ENCODE data around the gene RAB40C.

RAB40C gene

GRCh38 chr16:670485-671352 is 80.9 kb downstream of the RAB40C start:
- TF ChIP-seq Cebpa-rat (IDR thresholded peaks at IDR 0.05) = no peak
- Histone ChIP-seq H3K4me2 (no peak overlapping the region), H3K4me1 (peaks cover 39% of the 10 kb centered on the region), H3K27me3 (peaks cover 15% of the 10 kb centered on the region), H4K20me1 (peaks cover 72% of the 10 kb centered on the region), H3K9ac (0 out of 2 replicates have a peak overlapping the region, but pooled peaks have one; percentile 99), H3K4me3 (no peak overlapping the region), H3K27ac (no peak overlapping the region), H3K36me3 (peaks cover 60% of the 10 kb centered on the region), H3K9me3 (no peaks in the 10 kb centered on the region)

DNA sequence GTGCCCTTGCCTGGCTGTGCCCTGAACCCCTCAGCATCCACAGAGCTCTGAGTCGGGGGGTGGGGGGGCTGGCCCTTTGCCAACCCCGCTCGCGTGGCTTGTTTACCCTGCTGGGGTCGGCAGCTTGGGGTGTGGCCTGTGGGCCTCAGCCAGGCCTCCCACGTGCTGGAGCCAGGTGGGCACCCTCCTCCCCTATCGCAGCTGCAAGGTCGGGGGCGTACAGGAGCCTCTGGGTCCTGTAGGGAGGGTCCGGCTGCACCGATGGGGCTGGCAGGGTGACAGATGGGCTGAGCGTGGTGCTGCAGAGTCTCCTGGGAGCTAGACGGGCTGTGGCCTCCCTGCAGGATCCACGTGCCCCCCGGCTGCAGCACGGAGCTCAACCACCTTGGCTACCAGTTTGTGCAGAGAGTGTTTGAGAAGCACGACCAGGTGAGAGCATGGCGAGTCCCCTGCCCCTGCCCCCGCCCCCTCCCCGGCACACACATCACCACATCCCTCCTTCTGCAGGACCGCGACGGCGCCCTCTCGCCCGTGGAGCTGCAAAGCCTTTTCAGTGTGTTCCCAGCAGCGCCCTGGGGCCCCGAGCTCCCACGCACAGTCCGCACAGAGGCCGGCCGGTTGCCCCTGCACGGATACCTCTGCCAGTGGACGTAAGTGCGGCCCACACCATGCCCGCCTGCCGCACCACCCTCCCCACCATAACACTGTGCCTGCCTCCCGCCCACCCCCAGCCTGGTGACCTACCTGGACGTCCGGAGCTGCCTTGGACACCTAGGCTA is 81.7 kb downstream of the RAB40C start:
- Histone ChIP-seq H3K9ac (no peak overlapping the region), H4K20me1 (peaks cover 77% of the 10 kb centered on the region), H3K4me3 (no peak overlapping the region), H3K36me3 (peaks cover 57% of the 10 kb centered on the region), H3K9me3 (no peaks in the 10 kb centered on the region), H3K4me1 (peaks cover 35% of the 10 kb centered on the region), H3K27ac (no peak overlapping the region), H3K4me2 (no peak overlapping the region), H3K27me3 (peaks cover 16% of the 10 kb centered on the region)
- TF ChIP-seq Cebpa-rat (IDR thresholded peaks at IDR 0.05) = no peak

DNA sequence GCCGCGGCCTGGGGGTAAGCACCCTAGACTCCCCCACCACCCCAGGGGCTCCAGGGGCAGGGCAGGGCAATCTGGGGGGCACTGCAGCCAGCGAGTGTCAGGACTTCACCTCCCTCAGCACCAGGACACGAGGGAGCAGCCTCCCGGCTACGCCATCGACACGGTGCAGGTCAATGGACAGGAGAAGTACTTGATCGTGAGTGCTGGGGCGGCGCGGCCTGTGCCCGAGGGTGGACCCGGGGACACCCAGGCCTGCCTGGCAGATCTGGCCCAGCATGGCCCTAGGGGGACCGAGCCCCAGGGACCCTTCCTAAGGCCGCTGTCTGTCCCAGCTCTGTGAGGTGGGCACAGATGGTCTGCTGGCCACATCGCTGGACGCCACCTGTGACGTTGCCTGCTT is 82.5 kb downstream of the RAB40C start:
- peaks cover 16% of the 10 kb centered on the region for H3K27me3 ChIP-seq
- no peak overlapping the region for H3K9ac ChIP-seq
- peaks cover 55% of the 10 kb centered on the region for H3K36me3 ChIP-seq
- no peaks in the 10 kb centered on the region for H3K9me3 ChIP-seq
- peaks cover 79% of the 10 kb centered on the region for H4K20me1 ChIP-seq
- H3K4me2 ChIP-seq = no peak overlapping the region
- no peak for TF ChIP-seq Cebpa-rat (IDR thresholded peaks at IDR 0.05)
- no peak overlapping the region for H3K27ac ChIP-seq
- peaks cover 26% of the 10 kb centered on the region for H3K4me1 ChIP-seq
- H3K4me3 ChIP-seq = no peak overlapping the region

- TF ChIP-seq Cebpa-rat (IDR thresholded peaks at IDR 0.05) = no peak
- peaks cover 79% of the 10 kb centered on the region for H4K20me1 ChIP-seq
- no peaks in the 10 kb centered on the region for H3K9me3 ChIP-seq
- peaks cover 55% of the 10 kb centered on the region for H3K36me3 ChIP-seq
- no peak overlapping the region for H3K4me2 ChIP-seq
- H3K4me1 ChIP-seq = peaks cover 22% of the 10 kb centered on the region
- H3K27ac ChIP-seq = no peak overlapping the region
- H3K27me3 ChIP-seq = peaks cover 16% of the 10 kb centered on the region
- no peak overlapping the region for H3K9ac ChIP-seq
- no peak overlapping the region for H3K4me3 ChIP-seq
These were observed 83.0 kb downstream of the RAB40C start for GRCh38 chr16:672851-673250.

DNA sequence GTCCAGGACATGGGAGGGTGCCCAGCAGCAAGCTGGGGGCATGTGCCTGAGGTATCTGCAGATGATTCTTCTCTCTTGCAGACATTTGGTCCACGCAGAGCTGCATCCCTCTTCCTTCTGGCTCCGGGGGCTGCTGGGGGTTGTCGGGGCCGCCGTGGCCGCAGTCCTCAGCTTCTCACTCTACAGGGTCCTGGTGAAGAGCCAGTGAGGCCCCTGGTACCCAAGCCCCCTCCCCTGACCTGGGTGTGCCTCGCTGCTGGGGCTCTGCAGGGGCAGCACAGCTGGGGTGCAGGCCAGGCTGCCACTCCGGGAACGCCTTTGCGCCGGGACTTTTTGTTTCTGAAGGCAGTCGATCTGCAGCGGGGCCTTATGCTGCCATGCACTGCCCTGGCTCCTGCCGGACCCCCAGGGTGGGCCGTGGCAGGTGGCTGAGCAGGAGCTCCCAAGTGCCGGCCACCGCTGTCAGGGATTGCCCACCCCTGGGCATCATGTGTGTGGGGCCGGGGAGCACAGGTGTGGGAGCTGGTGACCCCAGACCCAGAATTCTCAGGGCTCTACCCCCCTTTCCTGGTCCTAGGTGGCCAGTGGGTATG is 83.6 kb downstream of the RAB40C start:
- Histone ChIP-seq H3K27me3 (peaks cover 16% of the 10 kb centered on the region), H3K9ac (no peak overlapping the region), H3K27ac (no peak overlapping the region), H3K4me2 (no peak overlapping the region), H3K9me3 (no peaks in the 10 kb centered on the region), H3K4me3 (no peak overlapping the region), H3K4me1 (peaks cover 22% of the 10 kb centered on the region), H4K20me1 (peaks cover 76% of the 10 kb centered on the region), H3K36me3 (peaks cover 55% of the 10 kb centered on the region)
- TF ChIP-seq Cebpa-rat (IDR thresholded peaks at IDR 0.05) = no peak

- H3K4me2 ChIP-seq = 0 out of 2 replicates have a peak overlapping the region, but pooled peaks have one; percentile 37
- H3K36me3 ChIP-seq = peaks cover 53% of the 10 kb centered on the region
- H3K9me3 ChIP-seq = no peaks in the 10 kb centered on the region
- H4K20me1 ChIP-seq = peaks cover 68% of the 10 kb centered on the region
- peaks cover 16% of the 10 kb centered on the region for H3K27me3 ChIP-seq
- no peak overlapping the region for H3K4me3 ChIP-seq
- H3K4me1 ChIP-seq = peaks cover 23% of the 10 kb centered on the region
- H3K9ac ChIP-seq = no peak overlapping the region
- no peak overlapping the region for H3K27ac ChIP-seq
- no peak for TF ChIP-seq Cebpa-rat (IDR thresholded peaks at IDR 0.05)
These were observed 84.5 kb downstream of the RAB40C start for GRCh38 chr16:674214-674881.

- H3K9ac ChIP-seq = no peak within 1 kb of the TSS
These were observed 85.4 kb downstream of the RAB40C start, which contains the start of gene RHBDL1 for GRCh38 chr16:674968-675883. Gene RHBDL1 (plus strand): TSS chr16:675671. CDS start chr16:675791, 120 bp downstream.

DNA sequence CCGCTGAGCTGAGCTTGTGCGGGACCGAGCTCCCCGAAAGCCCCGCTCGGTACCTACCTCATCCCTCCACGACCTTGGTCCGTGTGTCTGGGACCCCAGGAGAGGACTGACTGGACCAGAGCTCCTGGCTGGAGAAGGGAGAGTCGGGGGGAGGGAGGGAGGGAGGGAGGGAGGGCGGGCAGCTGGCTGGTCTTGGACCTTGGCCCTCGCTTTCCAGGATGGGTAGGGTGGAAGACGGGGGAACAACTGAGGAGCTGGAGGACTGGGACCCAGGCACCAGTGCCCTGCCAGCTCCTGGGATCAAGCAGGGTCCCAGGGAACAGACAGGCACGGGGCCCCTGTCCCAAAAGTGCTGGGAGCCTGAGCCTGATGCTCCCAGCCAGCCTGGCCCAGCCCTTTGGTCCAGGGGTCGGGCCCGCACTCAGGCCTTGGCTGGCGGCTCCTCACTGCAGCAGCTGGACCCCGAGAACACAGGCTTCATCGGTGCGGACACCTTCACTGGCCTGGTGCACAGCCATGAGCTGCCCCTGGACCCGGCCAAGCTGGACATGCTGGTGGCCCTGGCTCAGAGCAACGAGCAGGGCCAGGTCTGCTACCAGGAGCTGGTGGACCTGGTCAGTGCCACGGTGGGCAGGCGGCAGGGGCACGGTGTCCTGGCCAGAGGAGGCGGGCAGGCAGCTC is 86.2 kb downstream of the RAB40C start:
- Histone ChIP-seq H4K20me1 (peaks cover 59% of the 10 kb centered on the region), H3K4me1 (peaks cover 22% of the 10 kb centered on the region), H3K4me2 (no peak overlapping the region), H3K27me3 (peaks cover 16% of the 10 kb centered on the region), H3K9me3 (no peaks in the 10 kb centered on the region), H3K36me3 (peaks cover 36% of the 10 kb centered on the region), H3K27ac (no peak overlapping the region), H3K4me3 (no peak overlapping the region), H3K9ac (no peak overlapping the region)
- no peak for TF ChIP-seq Cebpa-rat (IDR thresholded peaks at IDR 0.05)

More at GRCh38 chr16:674968-675883, 85.4 kb downstream of the RAB40C start, which contains the start of gene RHBDL1:
- Histone ChIP-seq H3K36me3 (peaks cover 44% of the 10 kb centered on the region), H4K20me1 (peaks cover 59% of the 10 kb centered on the region), H3K27ac (no peak within 1 kb of the TSS), H3K4me1 (peaks cover 20% of the 10 kb centered on the region), H3K4me2 (peak within 1 kb of the TSS; percentile 37; the same call in 1 of the 2 replicates), H3K27me3 (peaks cover 16% of the 10 kb centered on the region), H3K4me3 (no peak within 1 kb of the TSS), H3K9me3 (no peaks in the 10 kb centered on the region)
- no peak for TF ChIP-seq Cebpa-rat (IDR thresholded peaks at IDR 0.05)
